GM12864 (cell line): ENCODE data around the gene SRGAP3.

Experiments used
- DNase-seq: peaks from one replicate; pipeline ENCODE4 v3.0.0-alpha.2; 2011; ENCODE audit warnings: low read depth
- H3K4me3 ChIP-seq: 2 replicates; pipeline ENCODE4 v1.5.1; 2011; ENCODE audit warnings: mild to moderate bottlenecking, low read depth, low read length, control low read depth
- TF ChIP-seq, protein P1 (sequence below): IDR thresholded peaks from 2 replicates; pipeline ENCODE4 v1.5.1; 2011; ENCODE audit warnings: low read depth, mild to moderate bottlenecking, moderate library complexity, low read length, control low read depth, inconsistent platforms; ENCODE audit errors: missing control alignments

Gene SRGAP3

DNA sequence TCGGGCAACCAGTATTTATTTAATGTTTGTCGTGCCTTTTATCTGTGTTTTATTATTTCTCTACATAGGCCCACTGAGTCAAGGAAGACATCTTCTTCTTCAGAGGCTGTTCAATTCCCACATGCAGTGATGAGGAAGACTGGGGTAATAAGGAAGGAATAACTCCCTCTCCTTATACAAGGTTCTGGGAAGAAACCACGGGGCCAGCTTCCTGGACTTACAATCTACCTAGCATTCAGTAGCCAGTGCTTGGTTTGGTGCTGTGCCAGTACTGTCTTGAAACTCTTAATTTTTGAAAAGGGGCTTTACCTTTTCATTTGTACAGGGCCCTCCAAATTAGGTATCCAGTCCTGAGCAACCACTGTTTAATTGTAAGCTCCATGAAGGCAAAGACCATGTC lies 51.2 kb downstream of the SRGAP3 start:
- no peak for DNase-seq
- no peak overlapping the region for H3K4me3 ChIP-seq
- TF ChIP-seq, protein P1, sequence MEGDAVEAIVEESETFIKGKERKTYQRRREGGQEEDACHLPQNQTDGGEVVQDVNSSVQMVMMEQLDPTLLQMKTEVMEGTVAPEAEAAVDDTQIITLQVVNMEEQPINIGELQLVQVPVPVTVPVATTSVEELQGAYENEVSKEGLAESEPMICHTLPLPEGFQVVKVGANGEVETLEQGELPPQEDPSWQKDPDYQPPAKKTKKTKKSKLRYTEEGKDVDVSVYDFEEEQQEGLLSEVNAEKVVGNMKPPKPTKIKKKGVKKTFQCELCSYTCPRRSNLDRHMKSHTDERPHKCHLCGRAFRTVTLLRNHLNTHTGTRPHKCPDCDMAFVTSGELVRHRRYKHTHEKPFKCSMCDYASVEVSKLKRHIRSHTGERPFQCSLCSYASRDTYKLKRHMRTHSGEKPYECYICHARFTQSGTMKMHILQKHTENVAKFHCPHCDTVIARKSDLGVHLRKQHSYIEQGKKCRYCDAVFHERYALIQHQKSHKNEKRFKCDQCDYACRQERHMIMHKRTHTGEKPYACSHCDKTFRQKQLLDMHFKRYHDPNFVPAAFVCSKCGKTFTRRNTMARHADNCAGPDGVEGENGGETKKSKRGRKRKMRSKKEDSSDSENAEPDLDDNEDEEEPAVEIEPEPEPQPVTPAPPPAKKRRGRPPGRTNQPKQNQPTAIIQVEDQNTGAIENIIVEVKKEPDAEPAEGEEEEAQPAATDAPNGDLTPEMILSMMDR = no peak

DNA sequence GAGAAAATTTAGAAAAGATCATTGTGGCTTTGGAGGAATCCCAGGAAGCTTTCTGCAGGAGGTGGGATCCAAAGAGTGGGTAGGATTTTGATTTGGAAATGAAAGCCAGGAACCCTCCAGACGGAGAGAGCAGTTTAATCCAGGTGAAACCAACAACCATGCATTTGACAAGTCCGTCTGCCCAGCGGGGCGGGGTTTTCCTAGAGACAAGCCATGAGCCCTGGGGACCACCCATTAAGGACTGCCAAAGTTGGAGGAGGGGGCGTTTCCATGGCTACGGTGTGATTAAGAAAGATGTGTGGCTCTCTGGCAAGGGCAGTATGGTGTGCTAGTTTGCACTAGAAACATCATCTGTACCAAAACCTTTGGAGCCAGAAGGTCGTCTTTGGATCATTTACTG lies 53.4 kb downstream of the SRGAP3 start:
- TF ChIP-seq, protein P1 = no peak
- DNase-seq = no peak
- no peak overlapping the region for H3K4me3 ChIP-seq

DNA sequence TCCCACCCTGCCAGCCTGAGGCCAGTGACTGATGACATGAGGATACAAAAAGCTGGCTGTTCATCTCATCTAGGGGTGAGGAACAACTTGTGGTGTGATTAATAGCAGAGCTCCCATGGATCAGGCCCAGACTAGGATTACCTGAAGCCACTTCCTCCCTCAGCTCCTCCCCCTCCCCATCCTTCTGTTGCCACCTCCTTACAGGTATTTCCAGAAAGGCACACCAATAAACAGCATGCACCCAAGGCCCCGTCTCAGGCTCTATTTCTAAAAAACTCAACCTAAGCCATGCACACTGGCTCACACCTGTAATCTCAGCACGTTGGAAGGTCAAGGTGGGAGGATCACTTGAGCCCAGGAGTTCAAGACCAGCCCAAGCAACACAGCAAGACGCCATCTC lies 54.1 kb downstream of the SRGAP3 start:
- TF ChIP-seq, protein P1 = no peak
- DNase-seq = no peak

DNA sequence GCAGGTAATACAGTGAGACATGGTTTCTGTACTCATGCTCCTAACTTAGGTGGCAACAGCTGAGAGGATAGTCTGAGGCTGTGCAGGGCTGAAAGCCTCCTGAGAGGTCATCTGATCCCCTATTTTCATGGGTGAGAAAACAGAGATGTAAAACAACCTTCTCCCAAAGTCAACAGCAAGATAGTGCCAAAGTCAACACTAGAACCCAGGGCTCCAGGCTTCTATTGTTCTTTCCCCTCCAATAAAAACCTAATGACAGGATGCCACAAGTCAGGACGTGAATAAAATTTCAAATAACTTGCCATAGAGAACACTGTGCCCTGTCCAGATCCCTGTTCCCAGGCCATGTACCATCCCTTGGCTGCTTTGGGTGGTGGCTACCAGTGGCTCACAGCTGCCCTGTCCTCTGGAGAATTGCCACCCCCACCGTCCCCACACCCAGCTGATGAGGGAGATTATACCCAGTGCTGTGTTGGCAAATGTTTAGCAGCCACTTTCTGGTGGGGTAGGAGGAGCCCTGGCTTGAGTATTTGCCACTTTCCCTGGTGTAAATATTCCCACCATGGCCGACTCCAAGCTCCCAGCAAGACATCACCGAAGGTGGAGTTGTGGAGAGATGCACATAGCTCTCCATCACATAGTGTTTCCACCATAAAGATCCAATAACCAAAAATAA lies 54.8 kb downstream of the SRGAP3 start:
- no peak overlapping the region for H3K4me3 ChIP-seq
- TF ChIP-seq, protein P1 = no peak
- no peak for DNase-seq

More for the DNA sequence above, 54.1 kb downstream of the SRGAP3 start:
- H3K4me3 ChIP-seq = no peak overlapping the region

- no peak for DNase-seq
- no peak overlapping the region for H3K4me3 ChIP-seq
- TF ChIP-seq, protein P1 = no peak
Observed at GRCh38 chr3:9193633-9194195, 55.7 kb downstream of the SRGAP3 start.

- no peak overlapping the region for H3K4me3 ChIP-seq
- no peak for DNase-seq
- TF ChIP-seq, protein P1 = no peak
Observed at GRCh38 chr3:9193211-9193610, 56.2 kb downstream of the SRGAP3 start.
